AG08396 (cell line): Measurements from ENCODE around the gene FAM78A.
A peak's percentile ranks its signal among the peaks of the same experiment; 100 is the strongest.
"Not testable (repeated sequence)": the region's sequence is repeated elsewhere in the genome, so short reads cannot be mapped to it uniquely, and the experiment has no call there.

Experiments
- DNase-seq: peaks from one replicate; pipeline ENCODE4 v3.0.0; 2012; ENCODE audit warnings: low spot score, mixed read lengths

FAM78A gene

DNA sequence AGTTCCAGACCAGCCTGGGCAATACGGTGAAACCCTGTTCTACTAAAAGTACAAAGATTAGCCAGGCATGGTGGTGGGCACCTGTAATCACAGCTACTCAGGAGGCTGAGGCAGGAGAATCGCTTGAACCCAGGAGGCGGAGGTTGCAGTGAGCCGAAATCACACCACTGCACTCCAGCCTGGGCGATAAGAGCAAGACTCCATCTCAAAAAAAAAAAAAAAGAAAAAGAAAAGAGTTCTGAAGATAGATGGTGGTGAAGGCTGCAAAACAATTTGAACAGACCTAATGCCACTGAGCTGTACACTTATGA, 13.3 kb downstream of the FAM78A start:
- not testable (repeated sequence) for DNase-seq

DNA sequence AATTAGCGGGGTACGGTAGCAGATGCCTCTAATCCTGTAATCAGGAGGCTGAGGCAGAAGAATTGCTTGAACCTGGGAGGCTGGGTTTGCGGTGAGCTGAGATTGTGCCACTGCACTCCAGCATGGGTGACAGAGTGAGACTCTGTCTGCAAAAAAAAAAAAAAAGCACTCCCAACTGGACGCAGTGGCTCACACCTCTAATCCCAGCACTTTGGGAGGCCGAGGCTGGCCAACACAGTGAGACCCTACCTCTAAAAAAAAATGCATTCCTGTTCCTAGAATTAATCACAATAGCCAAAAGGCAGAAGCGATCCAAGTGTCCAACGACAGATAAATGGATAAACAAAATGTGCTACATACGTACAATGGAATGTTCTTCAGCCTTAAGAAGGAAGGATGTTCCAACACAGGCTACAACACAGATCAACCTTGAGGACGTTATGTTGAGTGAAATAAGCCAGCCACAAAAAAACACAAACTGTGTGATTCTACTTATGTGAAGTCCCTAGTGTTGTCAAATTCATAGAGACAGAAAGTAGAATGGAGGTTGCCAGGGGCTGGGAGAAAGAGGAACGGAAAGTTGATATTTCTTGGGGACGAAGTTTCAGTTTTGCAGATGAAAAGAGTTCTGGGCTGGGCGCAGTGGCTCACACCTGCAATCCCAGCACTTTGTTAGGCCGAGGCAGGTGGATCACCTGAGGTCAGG, 13.8 kb downstream of the FAM78A start:
- DNase-seq, result no peak

DNA sequence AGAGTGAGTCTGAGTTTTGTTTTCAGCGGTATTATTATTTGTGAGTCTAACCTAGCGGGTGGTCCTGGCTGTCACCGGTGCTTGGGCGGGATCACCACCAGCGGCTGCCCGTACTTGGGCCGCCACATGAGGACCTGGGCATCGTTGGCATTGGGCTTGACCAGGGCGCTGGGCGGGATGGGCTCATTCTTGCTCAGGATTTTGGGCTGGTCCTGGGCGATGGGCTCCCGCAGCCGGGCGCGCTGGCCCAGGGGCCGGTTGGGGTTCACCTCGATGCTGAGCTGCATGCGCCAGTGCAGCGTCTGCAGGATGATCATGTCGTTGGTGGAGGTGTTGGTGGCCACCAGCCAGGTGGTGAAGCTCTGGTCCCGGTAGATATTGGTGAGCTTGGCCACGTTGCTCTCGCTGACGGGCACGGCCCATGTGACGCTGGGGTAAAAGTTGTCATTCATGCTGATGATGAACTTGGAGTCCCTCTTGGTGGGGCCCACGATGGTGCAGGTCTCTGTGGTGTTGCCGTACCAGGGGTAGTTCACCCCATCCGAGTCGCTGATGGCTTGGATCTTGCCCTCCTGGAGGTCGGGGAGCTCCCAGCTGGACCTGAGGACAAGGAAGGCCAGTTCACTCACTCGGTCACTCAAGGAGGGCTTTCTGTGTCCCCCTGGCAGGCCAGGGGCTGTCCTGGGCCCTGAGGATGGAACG, 15.4 kb downstream of the FAM78A start:
- no peak for DNase-seq

DNA sequence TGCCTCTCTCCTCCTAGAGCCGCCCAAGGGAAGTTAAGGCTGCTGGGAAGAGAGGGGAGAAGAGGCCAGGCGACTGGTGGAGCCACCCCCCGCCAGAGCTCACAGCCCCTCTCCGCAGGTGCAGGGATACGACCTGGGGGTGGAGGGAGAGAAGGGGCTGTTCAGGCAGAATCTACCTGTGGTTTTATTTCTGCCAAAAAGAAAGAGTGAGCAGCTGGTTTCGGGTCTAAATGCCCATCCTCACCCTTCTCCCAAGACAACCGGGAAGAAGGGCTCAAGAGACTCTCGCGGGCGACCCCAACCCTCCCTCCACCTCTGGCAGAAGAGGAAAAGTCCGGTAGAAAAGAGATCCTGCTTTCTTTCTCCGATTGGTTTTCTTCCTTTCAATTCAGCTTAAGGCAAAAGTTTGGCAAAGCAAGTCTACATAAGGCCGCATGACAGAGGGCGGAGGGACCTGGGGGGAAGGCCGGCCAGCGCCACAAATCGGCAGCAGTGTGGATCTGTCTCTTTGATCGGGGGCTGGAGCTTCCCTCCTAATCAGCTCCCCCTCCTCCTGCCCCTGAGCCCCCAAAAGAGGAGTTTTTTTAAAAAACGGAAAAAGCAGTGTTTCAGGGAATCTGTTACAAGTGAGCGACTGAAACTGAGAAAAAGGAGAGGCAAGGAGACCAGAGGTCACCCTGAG, 16.3 kb downstream of the FAM78A start:
- no peak for DNase-seq

GRCh38 chr9:131259432-131259898, 16.8 kb downstream of the FAM78A start:
- DNase-seq, result no peak

DNA sequence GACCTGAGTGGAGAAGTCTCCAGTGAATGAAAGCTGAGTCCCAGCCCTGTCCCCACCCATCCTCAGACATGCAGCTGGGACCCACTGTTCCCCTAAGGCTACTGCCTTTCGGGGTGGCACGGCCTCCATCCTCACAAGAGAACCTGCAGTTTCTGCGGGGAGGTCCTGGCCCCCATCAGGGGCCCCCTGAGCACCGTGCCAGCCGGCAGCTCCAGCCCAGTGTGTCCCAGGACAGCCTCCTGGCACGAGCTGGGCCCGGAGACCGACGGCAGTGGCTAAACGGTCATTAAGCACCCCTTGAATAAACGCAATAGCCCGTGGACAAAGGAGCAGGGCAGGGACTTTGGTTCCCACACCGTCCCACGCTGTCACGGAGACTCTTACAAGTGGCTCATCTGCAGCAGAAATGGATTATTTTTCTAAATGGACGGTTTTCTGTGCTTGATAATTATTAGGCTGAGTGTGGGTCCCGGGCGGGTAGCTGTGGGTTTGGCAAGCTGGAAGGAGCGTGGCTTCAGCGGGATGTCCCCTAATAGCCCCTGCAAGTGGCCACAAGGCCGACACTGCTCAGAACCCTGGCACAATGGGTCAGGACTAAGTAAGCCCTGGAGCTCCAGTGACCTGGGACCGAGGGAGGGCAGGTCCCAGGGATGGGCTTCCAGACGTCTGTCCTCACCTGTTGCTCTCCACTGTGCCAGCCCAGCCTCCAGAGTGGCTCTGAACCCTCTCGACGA, 17.4 kb downstream of the FAM78A start:
- DNase-seq, result no peak

GRCh38 chr9:131258186-131258585, 18.1 kb downstream of the FAM78A start:
- no peak for DNase-seq

- DNase-seq, result no peak
These were observed 18.9 kb downstream of the FAM78A start for GRCh38 chr9:131257266-131258025.

GRCh38 chr9:131255676-131256197, 20.6 kb downstream of the FAM78A start:
- DNase-seq, result peak; percentile 8

DNA sequence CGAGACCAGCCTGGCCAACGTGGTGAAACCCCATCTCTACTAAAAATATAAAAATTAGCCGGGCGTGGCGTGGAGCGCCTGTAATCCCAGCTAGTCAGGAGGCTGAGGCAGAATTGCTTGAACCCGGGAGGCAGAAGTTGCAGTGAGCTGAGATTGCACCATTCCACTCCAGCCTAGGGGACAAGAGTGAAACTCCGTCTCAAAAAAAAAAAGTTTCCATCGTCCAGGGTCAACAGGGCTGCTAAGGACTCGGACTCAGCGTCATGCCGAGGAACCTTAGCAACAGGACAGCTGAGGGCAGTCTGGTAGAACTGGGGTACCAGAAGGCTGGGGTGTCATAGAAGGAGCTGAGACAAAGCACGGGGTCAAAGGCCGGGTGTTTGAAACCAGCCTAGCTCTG, 21.7 kb downstream of the FAM78A start:
- no peak for DNase-seq

DNA sequence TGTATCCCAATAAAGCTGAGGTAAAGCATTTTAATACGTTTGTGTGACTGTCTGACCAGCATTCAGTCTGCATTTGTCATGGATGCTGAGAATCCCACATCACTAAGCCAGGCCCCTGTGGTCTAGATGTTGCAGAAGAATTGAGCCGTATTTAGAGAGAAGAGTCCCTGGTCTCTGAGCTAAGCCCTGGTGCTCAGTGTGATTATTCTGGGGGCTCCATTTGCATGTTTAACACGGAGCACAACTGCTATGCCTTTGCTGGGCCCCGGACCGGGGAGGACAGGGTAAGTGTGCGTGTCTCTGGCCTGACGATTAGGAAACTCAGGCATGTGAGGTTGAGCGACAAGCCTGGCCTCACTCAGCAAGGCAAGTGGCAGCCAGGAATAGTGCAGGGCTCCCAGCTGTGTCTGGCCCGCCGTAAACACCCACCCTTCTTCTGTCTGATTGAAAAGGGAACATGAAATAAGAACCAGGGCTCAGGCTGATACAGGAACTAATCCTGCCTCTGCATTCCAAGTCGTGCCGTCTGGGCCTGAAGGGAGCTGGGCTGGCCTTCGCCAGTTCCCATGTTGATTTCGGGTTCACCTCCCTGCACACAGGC, 22.3 kb downstream of the FAM78A start:
- peak; percentile 14 for DNase-seq

GRCh38 chr9:131252120-131252519, 24.2 kb downstream of the FAM78A start:
- no peak for DNase-seq

GRCh38 chr9:131246618-131247017, 29.7 kb downstream of the FAM78A start:
- no peak for DNase-seq

GRCh38 chr9:131244331-131244730, 32.0 kb downstream of the FAM78A start:
- DNase-seq, result not testable (repeated sequence)

DNA sequence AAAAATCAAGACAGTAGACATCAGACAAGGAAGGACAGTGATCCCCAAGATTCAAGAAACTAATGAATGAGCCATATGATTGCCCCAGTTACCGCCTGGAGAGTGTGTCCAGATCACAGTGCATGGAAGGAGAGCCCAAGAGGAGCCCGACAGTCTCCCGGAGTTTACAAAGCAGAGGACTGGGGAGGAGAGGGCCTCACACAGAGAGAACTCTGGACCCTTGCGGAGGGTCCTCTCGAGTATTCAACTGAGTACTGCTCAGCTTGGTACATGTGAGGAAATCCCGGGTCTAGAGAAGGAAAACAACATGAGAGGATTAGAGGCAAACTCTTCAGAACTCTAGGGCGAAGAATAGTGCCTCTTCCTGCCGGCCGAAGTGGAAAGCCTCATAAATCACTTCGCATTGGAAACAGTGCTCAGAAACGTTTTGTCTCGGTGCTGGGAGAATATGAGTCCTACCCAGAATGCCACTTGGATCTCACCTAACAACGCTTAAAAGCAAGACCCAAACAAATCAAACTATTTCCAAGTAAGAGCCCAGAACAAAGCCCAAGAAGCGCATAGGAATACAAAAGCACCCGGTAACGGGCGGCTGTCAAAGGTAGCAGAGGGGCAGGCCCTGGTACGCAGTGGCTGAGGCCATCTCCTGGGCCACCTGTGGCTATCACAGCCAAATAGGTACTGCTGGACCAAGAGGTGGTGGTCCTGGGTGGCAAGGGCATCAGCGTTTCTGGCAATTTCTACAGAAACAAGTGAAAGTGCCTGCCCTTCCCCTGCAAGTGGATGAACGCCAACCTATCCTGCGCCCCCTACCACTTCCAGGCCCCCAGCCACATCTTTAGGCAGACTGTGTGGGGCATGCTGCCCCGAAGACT, 36.0 kb downstream of the FAM78A start:
- no peak for DNase-seq

DNA sequence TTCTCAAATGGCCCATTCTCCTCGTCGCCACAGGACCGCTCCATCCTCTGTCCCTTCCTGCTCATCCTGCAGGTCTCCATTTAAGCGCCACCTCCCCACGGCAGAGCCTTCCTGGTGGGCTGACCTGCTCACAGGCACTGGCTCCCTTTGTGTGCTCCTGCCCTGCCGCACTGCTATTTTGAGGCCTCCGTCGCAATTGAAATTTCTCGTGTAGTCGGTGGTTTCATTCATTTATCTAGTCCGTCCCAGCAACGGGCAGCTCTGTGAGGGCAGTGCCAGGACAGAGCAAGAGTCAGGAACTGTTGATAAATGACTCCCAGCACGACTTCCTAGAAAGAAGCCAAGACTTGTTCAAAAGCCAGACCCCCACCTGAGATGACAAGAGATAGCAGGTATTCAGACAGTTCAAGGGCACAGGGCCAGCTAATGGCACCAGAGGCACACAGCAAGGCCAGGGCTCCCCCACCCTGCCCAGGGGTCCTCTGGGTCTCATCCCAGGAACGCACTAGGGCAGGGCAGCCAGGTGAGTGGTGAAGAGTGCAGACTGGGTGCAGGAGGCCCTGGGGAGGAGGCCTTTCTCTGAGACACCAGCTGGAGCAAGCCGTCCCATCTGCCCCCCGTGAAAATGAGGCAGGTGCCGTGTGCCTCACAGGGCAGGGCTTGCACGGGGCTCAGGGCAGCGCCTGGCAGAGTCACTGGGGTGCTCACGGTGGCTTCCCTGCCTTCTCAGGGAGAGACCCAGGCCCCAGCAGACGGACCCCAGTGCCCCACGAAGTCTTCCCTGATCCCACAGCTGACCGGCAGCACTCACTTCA, 36.9 kb downstream of the FAM78A start:
- no peak for DNase-seq

GRCh38 chr9:131238402-131239021, 37.8 kb downstream of the FAM78A start:
- DNase-seq, result no peak

DNA sequence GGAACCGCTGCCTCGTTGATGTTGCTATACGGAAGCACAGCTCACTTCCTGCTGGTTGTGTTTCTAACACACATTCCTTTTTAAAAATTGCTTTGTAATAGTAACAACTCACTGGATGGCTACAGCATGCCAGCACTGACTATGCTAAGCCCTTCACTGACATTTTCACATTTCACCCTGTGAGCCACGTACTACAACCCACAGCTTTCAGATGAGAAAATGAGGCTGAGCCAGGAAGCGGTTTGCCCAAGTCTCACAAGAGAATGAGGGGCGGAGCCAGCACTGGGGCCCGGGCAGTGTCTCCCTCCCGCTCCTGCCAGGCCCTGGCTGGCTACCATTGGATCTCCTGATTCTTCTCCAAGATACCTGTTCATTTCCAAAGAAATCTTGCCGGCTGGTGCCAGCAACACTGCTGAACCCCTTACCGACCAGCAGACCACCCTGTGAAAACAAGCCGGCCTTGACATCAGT, 38.3 kb downstream of the FAM78A start:
- DNase-seq, result peak; percentile 86

- DNase-seq, result no peak
These were observed 39.0 kb downstream of the FAM78A start for GRCh38 chr9:131237291-131237690.
